ENCODE data around the gene SH2D4B.

SH2D4B gene

GRCh38 chr10:80520661-80521470, 16.8 kb upstream of the SH2D4B start:
- TF ChIP-seq YY1 (IDR thresholded peaks at IDR 0.05; ENCODE audit: insufficient read depth, insufficient read length): no peak
- TF ChIP-seq SUZ12 (IDR thresholded peaks at IDR 0.05; ENCODE audit: extremely low read depth, insufficient read depth, insufficient read length): no peak
- TF ChIP-seq ZNF274 (IDR thresholded peaks at IDR 0.05; ENCODE audit: low read depth, low read length): no peak
- Histone ChIP-seq H3K9me3 (ENCODE audit: insufficient read depth, low read length) (no peaks in the 10 kb centered on the region), H3K27me3 (ENCODE audit: insufficient read depth, insufficient read length) (no peaks in the 10 kb centered on the region), H3K36me3 (ENCODE audit: insufficient read depth, insufficient read length, low read length) (peaks cover 43% of the 10 kb centered on the region), H3K9ac (ENCODE audit: insufficient read length, low read depth) (no peak overlapping the region), H3K4me1 (ENCODE audit: insufficient read depth, insufficient read length) (peaks cover 3% of the 10 kb centered on the region), H3K4me3 (ENCODE audit: insufficient read length, low read depth) (no peak overlapping the region)
- no peak for DNase-seq (ENCODE audit: low read depth, low spot score)

- H3K9me3 ChIP-seq (ENCODE audit: insufficient read depth, low read length): no peaks in the 10 kb centered on the region
- no peak overlapping the region for H3K9ac ChIP-seq (ENCODE audit: insufficient read length, low read depth)
- DNase-seq (ENCODE audit: low read depth, low spot score): no peak
- H3K36me3 ChIP-seq (ENCODE audit: insufficient read depth, insufficient read length, low read length): peaks cover 27% of the 10 kb centered on the region
- TF ChIP-seq YY1 (IDR thresholded peaks at IDR 0.05; ENCODE audit: insufficient read depth, insufficient read length): no peak
- TF ChIP-seq ZNF274 (IDR thresholded peaks at IDR 0.05; ENCODE audit: low read depth, low read length): no peak
- no peak for TF ChIP-seq SUZ12 (IDR thresholded peaks at IDR 0.05; ENCODE audit: extremely low read depth, insufficient read depth, insufficient read length)
- no peaks in the 10 kb centered on the region for H3K27me3 ChIP-seq (ENCODE audit: insufficient read depth, insufficient read length)
- no peak overlapping the region for H3K4me3 ChIP-seq (ENCODE audit: insufficient read length, low read depth)
- peaks cover 3% of the 10 kb centered on the region for H3K4me1 ChIP-seq (ENCODE audit: insufficient read depth, insufficient read length)
These were observed 14.8 kb upstream of the SH2D4B start for GRCh38 chr10:80522756-80523363.

GRCh38 chr10:80523773-80524172, 13.9 kb upstream of the SH2D4B start:
- Histone ChIP-seq H3K4me1 (ENCODE audit: insufficient read depth, insufficient read length) (peaks cover 3% of the 10 kb centered on the region), H3K36me3 (ENCODE audit: insufficient read depth, insufficient read length, low read length) (peaks cover 18% of the 10 kb centered on the region), H3K4me3 (ENCODE audit: insufficient read length, low read depth) (no peak overlapping the region), H3K9me3 (ENCODE audit: insufficient read depth, low read length) (no peaks in the 10 kb centered on the region), H3K9ac (ENCODE audit: insufficient read length, low read depth) (no peak overlapping the region), H3K27me3 (ENCODE audit: insufficient read depth, insufficient read length) (no peaks in the 10 kb centered on the region)
- no peak for DNase-seq (ENCODE audit: low read depth, low spot score)
- TF ChIP-seq ZNF274 (IDR thresholded peaks at IDR 0.05; ENCODE audit: low read depth, low read length): no peak
- no peak for TF ChIP-seq SUZ12 (IDR thresholded peaks at IDR 0.05; ENCODE audit: extremely low read depth, insufficient read depth, insufficient read length)
- TF ChIP-seq YY1 (IDR thresholded peaks at IDR 0.05; ENCODE audit: insufficient read depth, insufficient read length): no peak

- TF ChIP-seq ZNF274 (IDR thresholded peaks at IDR 0.05; ENCODE audit: low read depth, low read length): no peak
- TF ChIP-seq YY1 (IDR thresholded peaks at IDR 0.05; ENCODE audit: insufficient read depth, insufficient read length): no peak
- no peak for TF ChIP-seq SUZ12 (IDR thresholded peaks at IDR 0.05; ENCODE audit: extremely low read depth, insufficient read depth, insufficient read length)
- Histone ChIP-seq H3K9ac (ENCODE audit: insufficient read length, low read depth) (no peak overlapping the region), H3K4me1 (ENCODE audit: insufficient read depth, insufficient read length) (peaks cover 3% of the 10 kb centered on the region)
These were observed 13.4 kb upstream of the SH2D4B start for GRCh38 chr10:80524190-80524909.

GRCh38 chr10:80526218-80526617, 11.5 kb upstream of the SH2D4B start:
- Histone ChIP-seq H3K9ac (ENCODE audit: insufficient read length, low read depth) (no peak overlapping the region), H3K27me3 (ENCODE audit: insufficient read depth, insufficient read length) (no peaks in the 10 kb centered on the region)

More at GRCh38 chr10:80524190-80524909, 13.4 kb upstream of the SH2D4B start:
- H3K36me3 ChIP-seq (ENCODE audit: insufficient read depth, insufficient read length, low read length): peaks cover 13% of the 10 kb centered on the region
- no peaks in the 10 kb centered on the region for H3K27me3 ChIP-seq (ENCODE audit: insufficient read depth, insufficient read length)
- H3K9me3 ChIP-seq (ENCODE audit: insufficient read depth, low read length): no peaks in the 10 kb centered on the region
- H3K4me3 ChIP-seq (ENCODE audit: insufficient read length, low read depth): no peak overlapping the region
- DNase-seq (ENCODE audit: low read depth, low spot score): no peak

GRCh38 chr10:80526742-80527141, 11.0 kb upstream of the SH2D4B start:
- Histone ChIP-seq H3K9ac (ENCODE audit: insufficient read length, low read depth) (no peak overlapping the region), H3K4me3 (ENCODE audit: insufficient read length, low read depth) (no peak overlapping the region), H3K9me3 (ENCODE audit: insufficient read depth, low read length) (no peaks in the 10 kb centered on the region), H3K36me3 (ENCODE audit: insufficient read depth, insufficient read length, low read length) (no peaks in the 10 kb centered on the region), H3K27me3 (ENCODE audit: insufficient read depth, insufficient read length) (no peaks in the 10 kb centered on the region), H3K4me1 (ENCODE audit: insufficient read depth, insufficient read length) (no peaks in the 10 kb centered on the region)
- TF ChIP-seq YY1 (IDR thresholded peaks at IDR 0.05; ENCODE audit: insufficient read depth, insufficient read length) (no peak), ZNF274 (IDR thresholded peaks at IDR 0.05; ENCODE audit: low read depth, low read length) (no peak), SUZ12 (IDR thresholded peaks at IDR 0.05; ENCODE audit: extremely low read depth, insufficient read depth, insufficient read length) (no peak)
- no peak for DNase-seq (ENCODE audit: low read depth, low spot score)

More at GRCh38 chr10:80526218-80526617, 11.5 kb upstream of the SH2D4B start:
- no peaks in the 10 kb centered on the region for H3K4me1 ChIP-seq (ENCODE audit: insufficient read depth, insufficient read length)
- no peaks in the 10 kb centered on the region for H3K9me3 ChIP-seq (ENCODE audit: insufficient read depth, low read length)
- H3K36me3 ChIP-seq (ENCODE audit: insufficient read depth, insufficient read length, low read length): peaks cover under 1% of the 10 kb centered on the region
- TF ChIP-seq ZNF274 (IDR thresholded peaks at IDR 0.05; ENCODE audit: low read depth, low read length) (no peak), SUZ12 (IDR thresholded peaks at IDR 0.05; ENCODE audit: extremely low read depth, insufficient read depth, insufficient read length) (no peak), YY1 (IDR thresholded peaks at IDR 0.05; ENCODE audit: insufficient read depth, insufficient read length) (no peak)
- DNase-seq (ENCODE audit: low read depth, low spot score): no peak
- H3K4me3 ChIP-seq (ENCODE audit: insufficient read length, low read depth): no peak overlapping the region
